GM23338 (cell line): ENCODE results near the gene ZNF76. TPM values are rescaled to one million over a fixed set of nuclear protein-coding genes. Genes with fewer than 3 reads are reported as not detected.

Experiments
- ATAC-seq: fragments of 200-7000 bp; cut with Tn5 transposase; 3 replicates; pipeline ENCODE4 v1.9.1; 2020
- DNase-seq: peaks from one replicate; pipeline ENCODE4 v3.0.0-alpha.2; 2015; ENCODE audit warnings: low spot score
- H2AFZ ChIP-seq: fragments of 200-600 bp; sonication (generic); 2 replicates; pipeline ENCODE4 v1.8.0; 2016; ENCODE audit warnings: antibody characterized with exemption, mild to moderate bottlenecking, moderate library complexity
- H3F3A ChIP-seq: fragments of 200-600 bp; sonication (generic); replicated peaks from 2 replicates; pipeline ENCODE4 v1.8.0; 2017; ENCODE audit warnings: antibody characterized with exemption, mixed run types, low read depth
- H3K27ac ChIP-seq: fragments of 200-600 bp; sonication (generic); 2 replicates; pipeline ENCODE4 v1.6.1; 2016; ENCODE audit warnings: low read depth
- H3K27me3 ChIP-seq: fragments of 200-600 bp; sonication (generic); 2 replicates; pipeline ENCODE4 v1.8.0; 2016; ENCODE audit warnings: mild to moderate bottlenecking, mixed run types, moderate library complexity; ENCODE audit not compliant: insufficient read depth
- H3K36me3 ChIP-seq: fragments of 200-600 bp; sonication (generic); 2 replicates; pipeline ENCODE4 v1.8.0; 2016; ENCODE audit warnings: mild to moderate bottlenecking; ENCODE audit not compliant: insufficient read depth
- H3K4me1 ChIP-seq: fragments of 200-600 bp; sonication (generic); 2 replicates; pipeline ENCODE4 v1.8.0; 2016; ENCODE audit warnings: mild to moderate bottlenecking, moderate library complexity; ENCODE audit not compliant: insufficient read depth
- H3K4me2 ChIP-seq: fragments of 200-600 bp; sonication (generic); 2 replicates; pipeline ENCODE4 v1.7.1; 2017; ENCODE audit warnings: mixed run types
- H3K4me3 ChIP-seq: fragments of 200-600 bp; sonication (generic); 2 replicates; pipeline ENCODE4 v1.6.1; 2016; ENCODE audit warnings: mixed run types
- H3K79me2 ChIP-seq: fragments of 200-600 bp; sonication (generic); replicated peaks from 2 replicates; pipeline ENCODE4 v1.8.0; 2017; ENCODE audit warnings: mild to moderate bottlenecking; ENCODE audit not compliant: insufficient read depth
- H3K9me2 ChIP-seq: fragments of 200-600 bp; sonication (generic); 2 replicates; pipeline ENCODE4 v1.8.0; 2017; ENCODE audit not compliant: insufficient read depth
- H4K20me1 ChIP-seq: fragments of 200-600 bp; sonication (generic); replicated peaks from 2 replicates; pipeline ENCODE4 v1.8.0; 2017; ENCODE audit warnings: mild to moderate bottlenecking; ENCODE audit not compliant: insufficient read depth
- H3K27ac Mint-ChIP-seq: 2 replicates; pipeline ENCODE4 v1.8.0; 2020; ENCODE audit warnings: inconsistent platforms, mild to moderate bottlenecking, moderate library complexity, mixed read lengths
- H3K27me3 Mint-ChIP-seq: 3 replicates; pipeline ENCODE4 v1.8.0; 2022; ENCODE audit warnings: low read depth, mild to moderate bottlenecking, moderate library complexity, mixed read lengths, inconsistent platforms; ENCODE audit not compliant: insufficient read depth, poor library complexity
- H3K36me3 Mint-ChIP-seq: 3 replicates; pipeline ENCODE4 v1.8.0; 2021; ENCODE audit warnings: low read depth, mild to moderate bottlenecking, inconsistent platforms, moderate library complexity, mixed read lengths
- H3K4me1 Mint-ChIP-seq: 3 replicates; pipeline ENCODE4 v1.8.0; 2020; ENCODE audit warnings: mild to moderate bottlenecking, inconsistent platforms, mixed read lengths
- H3K4me3 Mint-ChIP-seq: 3 replicates; pipeline ENCODE4 v1.8.0; 2021; ENCODE audit warnings: moderate library complexity, mild to moderate bottlenecking, inconsistent platforms, mixed read lengths
- H3K9me3 Mint-ChIP-seq: 3 replicates; pipeline ENCODE4 v1.8.0; 2020; ENCODE audit warnings: moderate library complexity, mild to moderate bottlenecking, inconsistent platforms, mixed read lengths
- CREB1 ChIP-seq: fragments of 250-450 bp; sonication (Bioruptor Pico); IDR thresholded peaks from 2 replicates; pipeline ENCODE4 v1.5.0; 2020; ENCODE audit warnings: low read depth, mild to moderate bottlenecking, moderate library complexity
- CTCF ChIP-seq, 2 experiments: fragments of 200-600 bp in 1 of 2; sonication (generic) in 1 of 2; conservative IDR thresholded peaks; 2 replicates each; pipeline versions ENCODE4 v1.5.1 to v1.6.1; 2016 to 2017; ENCODE audit warnings: antibody characterized with exemption in 2 of 2, low read depth in 2 of 2, mild to moderate bottlenecking in 2 of 2, moderate library complexity in 1 of 2
- ETS1 ChIP-seq: IDR thresholded peaks from 2 replicates; pipeline ENCODE4 v1.6.1; 2016; ENCODE audit warnings: antibody characterized with exemption
- EZH2 ChIP-seq: fragments of 200-600 bp; sonication (generic); IDR thresholded peaks from one replicate; pipeline ENCODE4 v1.8.0; 2017; ENCODE audit warnings: antibody characterized with exemption, mild to moderate bottlenecking, low read depth; ENCODE audit not compliant: unreplicated experiment
- EZH2phosphoT487 ChIP-seq: fragments of 200-600 bp; sonication (generic); IDR thresholded peaks from one replicate; pipeline ENCODE4 v1.8.1; 2018; ENCODE audit warnings: antibody characterized with exemption; ENCODE audit not compliant: unreplicated experiment
- JUNB ChIP-seq: IDR thresholded peaks from one replicate; pipeline ENCODE4 v1.6.1; 2016; ENCODE audit warnings: antibody characterized with exemption; ENCODE audit not compliant: unreplicated experiment
- NANOG ChIP-seq: IDR thresholded peaks from 2 replicates; pipeline ENCODE4 v1.6.1; 2016; ENCODE audit warnings: antibody characterized with exemption, borderline replicate concordance
- POLR2AphosphoS5 ChIP-seq: IDR thresholded peaks from 2 replicates; pipeline ENCODE4 v1.6.1; 2016; ENCODE audit warnings: antibody characterized with exemption, low read depth
- REST ChIP-seq: IDR thresholded peaks from one replicate; pipeline ENCODE4 v1.6.1; 2018; ENCODE audit warnings: antibody characterized with exemption; ENCODE audit not compliant: unreplicated experiment
- STAT1 ChIP-seq: IDR thresholded peaks from one replicate; pipeline ENCODE4 v1.6.1; 2016; ENCODE audit warnings: antibody characterized with exemption; ENCODE audit not compliant: unreplicated experiment
- ZNF114 ChIP-seq: fragments of 250-450 bp; sonication (Bioruptor Pico); IDR thresholded peaks from 2 replicates; pipeline ENCODE4 v1.5.0; 2020; ENCODE audit warnings: mild to moderate bottlenecking, moderate library complexity
- ZNF462 ChIP-seq: fragments of 250-450 bp; sonication (Bioruptor Pico); IDR thresholded peaks from 2 replicates; pipeline ENCODE4 v1.5.0; 2020; ENCODE audit warnings: mild to moderate bottlenecking, moderate library complexity
- polyA plus RNA-seq: library from polyadenylated mRNA; unstranded; fragments of >200 nt; fragmentation: Nextera tagmentation; extraction: Ambion mirVana; gene quantifications from 2 replicates; pipeline ENCODE4 v1.2.1, GENCODE V29; 2016
- total RNA-seq: library from RNA; depleted of rRNA; stranded (reverse); fragments of >200 nt; shearing (Covaris generic); gene quantifications from 2 replicates; pipeline ENCODE4 v1.2.3, GENCODE V29; 2014

The ZNF76 gene
- total and polyA plus RNA-seq, 2 experiments from 2014 or later, result 12.5 to 18.8 TPM

GRCh38 chr6:35258858-35259193, 709 bp upstream of the ZNF76 start:
- Mint-ChIP-seq H3K4me1 (peaks cover 4% of the 10 kb centered on the region), H3K27ac (peak overlapping the region; percentile 95), H3K27me3 (peaks cover 10% of the 10 kb centered on the region), H3K36me3 (no peaks in the 10 kb centered on the region), H3K4me3 (peak overlapping the region; percentile 89), H3K9me3 (no peaks in the 10 kb centered on the region; the same call in 2 of the 3 replicates)
- no peak for TF ChIP-seq ZNF114 (CRISPR knock-in tag)
- TF ChIP-seq EZH2, result no peak
- no peak for TF ChIP-seq ETS1
- TF ChIP-seq NANOG, result no peak
- no peak for TF ChIP-seq JUNB
- no peak for TF ChIP-seq EZH2phosphoT487
- TF ChIP-seq CREB1 (CRISPR knock-in tag), result no peak
- TF ChIP-seq ZNF462 (CRISPR knock-in tag), result no peak
- TF ChIP-seq STAT1, result no peak
- TF ChIP-seq POLR2AphosphoS5, result no peak
- no peak for TF ChIP-seq REST
- TF ChIP-seq CTCF (conservative IDR thresholded peaks at IDR 0.05; ENCODE audit: low read depth in 2 of 2), result no peak; a peak in 1 of 4 replicates
- H3K4me3 ChIP-seq, result peak overlapping the region; percentile 84
- ATAC-seq, result peak; percentile 27
- H3K27ac ChIP-seq, result peak overlapping the region; percentile 85
- no peaks in the 10 kb centered on the region; the same call in 1 of the 2 replicates for H4K20me1 ChIP-seq
- H3K27me3 ChIP-seq, result no peaks in the 10 kb centered on the region
- H3K4me2 ChIP-seq, result peak overlapping the region; percentile 97
- peak overlapping the region; percentile 88 for H2AFZ ChIP-seq
- no peaks in the 10 kb centered on the region for H3K36me3 ChIP-seq
- peaks cover 8% of the 10 kb centered on the region; the same call in 1 of the 2 replicates for H3F3A ChIP-seq
- peak; percentile 67 for DNase-seq
- H3K79me2 ChIP-seq, result peaks cover 22% of the 10 kb centered on the region
- H3K4me1 ChIP-seq, result peaks cover 8% of the 10 kb centered on the region; the same call in 1 of the 2 replicates
- no peaks in the 10 kb centered on the region for H3K9me2 ChIP-seq
